NOMO-1 treated with dmso at 0.1 percent for 144 hours (cell line): ENCODE data around the gene PTPRH.

ENCODE experiments used
- DNase-seq: peaks from one replicate; lab custom pipeline; 2025; ENCODE audit not compliant: unreplicated experiment; lab: John Stamatoyannopoulos, UW

PTPRH gene

GRCh38 chr19:55137915-55138314 is 71.4 kb downstream of the PTPRH start:
- no peak for DNase-seq

GRCh38 chr19:55136399-55137102 is 72.8 kb downstream of the PTPRH start:
- no peak for DNase-seq

- no peak for DNase-seq
Observed at GRCh38 chr19:55134736-55135135, 74.6 kb downstream of the PTPRH start.

GRCh38 chr19:55133639-55134444 is 75.5 kb downstream of the PTPRH start:
- DNase-seq, result peak; percentile 8

- no peak for DNase-seq
Observed at GRCh38 chr19:55132453-55133129, 76.7 kb downstream of the PTPRH start.

GRCh38 chr19:55131421-55131820 is 77.9 kb downstream of the PTPRH start:
- no peak for DNase-seq
